ENCODE data around the gene TIGD7. TPM values are rescaled to one million over a fixed set of nuclear protein-coding genes. Genes with fewer than 3 reads are reported as not detected.

The TIGD7 gene
- total and polyA plus RNA-seq, 2 of the 8 experiments (the other 6 are each of a cell fraction or from before 2014, with no cell fraction given), result 3.0 to 8.9 TPM

GRCh38 chr16:3347586-3347985 lies 42.4 kb upstream of the TIGD7 start:
- 77% methylated on average over 10 of the region's 10 CpGs; no CpG with 5 or more reads in 1 of the 2 experiments for WGBS, 2 experiments (ENCODE audit: extremely low coverage in 1 of 2, insufficient coverage in 1 of 2, insufficient read length in 1 of 2, insufficient replicate concordance in 2 of 2, low coverage in 1 of 2, low lambda C conversion rate in 2 of 2, missing lambda C conversion rate in 1 of 2)
- no peak for DNase-seq (ENCODE audit: low read depth in 1 of 2, low spot score in 2 of 2)
- no peak overlapping the region for H4K5ac ChIP-seq (ENCODE audit: insufficient read length, low read depth, low read length)
- TF ChIP-seq RAD21 (IDR thresholded peaks at IDR 0.05 in 1 of 2, conservative IDR thresholded peaks at IDR 0.05 in 1 of 2; ENCODE audit: low read depth in 2 of 2, low read length in 2 of 2), result no peak
- TF ChIP-seq HDAC2 (IDR thresholded peaks at IDR 0.05; ENCODE audit: borderline replicate concordance in 1 of 2, low read depth in 2 of 2, low read length in 2 of 2), result no peak
- no peak for TF ChIP-seq SAP30 (IDR thresholded peaks at IDR 0.05; ENCODE audit: insufficient read depth, insufficient replicate concordance, low read length)
- TF ChIP-seq POU5F1 (IDR thresholded peaks at IDR 0.05; ENCODE audit: low read depth, low read length), result no peak
- TF ChIP-seq EZH2 (IDR thresholded peaks at IDR 0.05; ENCODE audit: low read depth, low read length, severe bottlenecking), result no peak
- TF ChIP-seq CBX5 (IDR thresholded peaks at IDR 0.05; ENCODE audit: low read depth, low read length), result no peak
- no peak for TF ChIP-seq HDAC6 (IDR thresholded peaks at IDR 0.05; ENCODE audit: low read depth, low read length)
- TF ChIP-seq CTBP2 (IDR thresholded peaks at IDR 0.05; ENCODE audit: borderline replicate concordance, insufficient read depth, insufficient read length, low read length), result no peak
- no peak for TF ChIP-seq EP300 (IDR thresholded peaks at IDR 0.05; ENCODE audit: borderline replicate concordance in 1 of 2, low read depth in 2 of 2, low read length in 2 of 2)
- TF ChIP-seq, protein P1, sequence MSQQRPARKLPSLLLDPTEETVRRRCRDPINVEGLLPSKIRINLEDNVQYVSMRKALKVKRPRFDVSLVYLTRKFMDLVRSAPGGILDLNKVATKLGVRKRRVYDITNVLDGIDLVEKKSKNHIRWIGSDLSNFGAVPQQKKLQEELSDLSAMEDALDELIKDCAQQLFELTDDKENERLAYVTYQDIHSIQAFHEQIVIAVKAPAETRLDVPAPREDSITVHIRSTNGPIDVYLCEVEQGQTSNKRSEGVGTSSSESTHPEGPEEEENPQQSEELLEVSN (IDR thresholded peaks at IDR 0.05), result no peak
- no peak for TF ChIP-seq SP1 (IDR thresholded peaks at IDR 0.05; ENCODE audit: low read depth, low read length)
- TF ChIP-seq SRF (IDR thresholded peaks at IDR 0.05; ENCODE audit: low read depth, low read length), result no peak
- TF ChIP-seq SP2 (IDR thresholded peaks at IDR 0.05; ENCODE audit: low read length), result no peak

More at GRCh38 chr16:3347586-3347985, 42.4 kb upstream of the TIGD7 start:
- Histone ChIP-seq H2BK20ac (ENCODE audit: low read length) (no peak overlapping the region), H3K4ac (replicated peaks; ENCODE audit: insufficient read length, low read depth, low read length) (no peak overlapping the region), H3K36me3 (ENCODE audit: control insufficient read depth in 2 of 4, insufficient read depth in 4 of 4, low read length in 3 of 4) (no peaks in the 10 kb centered on the region), H4K8ac (ENCODE audit: extremely low read depth, insufficient read depth, low read length) (no peak overlapping the region), H3K9me3 (ENCODE audit: insufficient read depth in 2 of 2, low read depth in 1 of 2, low read length in 1 of 2) (peaks cover 16 to 32% of the 10 kb centered on the region in 2 experiments), H2BK15ac (ENCODE audit: low read length) (no peak overlapping the region), H3K4me2 (ENCODE audit: insufficient read depth in 1 of 2, low read depth in 2 of 2, low read length in 2 of 2) (no peak overlapping the region), H3K79me2 (ENCODE audit: control insufficient read depth in 1 of 2, insufficient read depth in 2 of 2, low read length in 2 of 2) (no peaks in the 10 kb centered on the region), H3K9ac (replicated peaks in 1 of 4; ENCODE audit: extremely low read depth in 1 of 4, low read depth in 3 of 4, low read length in 3 of 4) (no peak overlapping the region; a peak in 1 of 7 replicates), H2BK12ac (ENCODE audit: low read depth, low read length) (no peak overlapping the region), H3K23ac (ENCODE audit: insufficient read length) (no peak overlapping the region), H3K56ac (replicated peaks; ENCODE audit: insufficient read length, low read depth, low read length) (no peak overlapping the region), H4K20me1 (replicated peaks in 1 of 2; ENCODE audit: control insufficient read depth in 1 of 2, insufficient read depth in 2 of 2, low read length in 2 of 2) (no peaks in the 10 kb centered on the region), H2AFZ (ENCODE audit: low read length) (no peak overlapping the region), H3K27ac (ENCODE audit: low read depth, low read length) (no peak overlapping the region), H3K4me3 (ENCODE audit: extremely low read depth in 1 of 4, insufficient read depth in 2 of 4, low read depth in 3 of 4, low read length in 4 of 4) (no peak overlapping the region), H3K27me3 (replicated peaks in 1 of 4; ENCODE audit: control insufficient read depth in 3 of 4, extremely low read depth in 1 of 4, insufficient read depth in 3 of 4, low read length in 3 of 4) (no peaks in the 10 kb centered on the region), H3K14ac (ENCODE audit: insufficient read length) (no peak overlapping the region), H4K91ac (replicated peaks; ENCODE audit: insufficient read length, low read length) (no peak overlapping the region), H3K18ac (ENCODE audit: extremely low read depth, low read length) (no peak overlapping the region), H3K23me2 (ENCODE audit: low read depth, low read length) (no peaks in the 10 kb centered on the region), H2AK5ac (ENCODE audit: low read depth, low read length) (no peak overlapping the region), H2BK5ac (ENCODE audit: low read depth, low read length) (no peak overlapping the region), H3K4me1 (replicated peaks in 1 of 4; ENCODE audit: control insufficient read depth in 3 of 4, insufficient read depth in 4 of 4, low read length in 3 of 4) (no peaks in the 10 kb centered on the region), H2BK120ac (replicated peaks; ENCODE audit: low read depth, low read length) (no peak overlapping the region), H3K79me1 (ENCODE audit: low read depth, low read length) (no peaks in the 10 kb centered on the region)
- ChIA-PET CTCF (ENCODE audit: partially characterized antibody) (no interaction called here), POLR2A (ENCODE audit: partially characterized antibody) (no interaction called here)
- no peak for FAIRE-seq
